ENCODE data around the gene CGA.

The CGA gene

DNA sequence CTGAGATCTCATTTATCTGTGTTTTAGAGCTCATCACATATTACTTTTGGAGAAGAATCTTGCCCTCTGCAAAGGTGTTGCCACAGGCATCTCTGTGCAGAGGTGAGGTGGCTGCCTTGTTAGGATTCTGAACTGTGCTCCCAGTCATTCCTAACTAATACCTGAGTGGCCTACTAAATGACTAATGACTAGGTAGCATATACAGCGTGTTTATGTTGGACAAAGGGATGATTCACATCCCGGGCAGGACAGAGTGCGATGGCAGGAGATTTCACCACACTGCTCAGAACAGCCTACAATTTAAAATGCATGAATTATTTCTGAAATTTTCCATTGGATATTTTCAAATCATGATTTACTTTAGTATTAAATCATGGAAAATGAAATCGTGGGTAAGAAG is 23.1 kb upstream of the CGA start:
- DNase-seq (ENCODE audit: low spot score): no peak
- no peak overlapping the region for H3K27ac ChIP-seq

DNA sequence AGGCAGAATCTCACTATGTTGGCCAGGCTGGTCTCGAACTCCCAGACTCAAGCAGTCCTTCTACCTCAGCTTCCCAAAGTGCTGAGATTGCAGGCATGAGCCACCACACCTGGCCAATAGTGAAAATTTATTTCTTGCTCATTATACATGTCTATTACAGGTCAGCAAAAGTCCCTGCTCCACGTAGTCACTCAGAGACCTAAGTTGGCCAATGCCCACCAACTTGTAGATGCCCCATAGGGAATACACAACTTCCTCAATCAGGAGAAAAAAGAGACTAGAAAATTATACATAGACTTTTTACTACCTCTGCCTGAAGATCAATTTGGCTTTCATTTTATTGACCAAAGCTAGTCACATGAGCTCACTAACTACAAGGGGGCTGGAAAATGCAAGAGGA is 22.0 kb upstream of the CGA start:
- TF ChIP-seq, protein P1, sequence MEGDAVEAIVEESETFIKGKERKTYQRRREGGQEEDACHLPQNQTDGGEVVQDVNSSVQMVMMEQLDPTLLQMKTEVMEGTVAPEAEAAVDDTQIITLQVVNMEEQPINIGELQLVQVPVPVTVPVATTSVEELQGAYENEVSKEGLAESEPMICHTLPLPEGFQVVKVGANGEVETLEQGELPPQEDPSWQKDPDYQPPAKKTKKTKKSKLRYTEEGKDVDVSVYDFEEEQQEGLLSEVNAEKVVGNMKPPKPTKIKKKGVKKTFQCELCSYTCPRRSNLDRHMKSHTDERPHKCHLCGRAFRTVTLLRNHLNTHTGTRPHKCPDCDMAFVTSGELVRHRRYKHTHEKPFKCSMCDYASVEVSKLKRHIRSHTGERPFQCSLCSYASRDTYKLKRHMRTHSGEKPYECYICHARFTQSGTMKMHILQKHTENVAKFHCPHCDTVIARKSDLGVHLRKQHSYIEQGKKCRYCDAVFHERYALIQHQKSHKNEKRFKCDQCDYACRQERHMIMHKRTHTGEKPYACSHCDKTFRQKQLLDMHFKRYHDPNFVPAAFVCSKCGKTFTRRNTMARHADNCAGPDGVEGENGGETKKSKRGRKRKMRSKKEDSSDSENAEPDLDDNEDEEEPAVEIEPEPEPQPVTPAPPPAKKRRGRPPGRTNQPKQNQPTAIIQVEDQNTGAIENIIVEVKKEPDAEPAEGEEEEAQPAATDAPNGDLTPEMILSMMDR (IDR thresholded peaks at IDR 0.05): no peak
- no peak overlapping the region for H3K27ac ChIP-seq
- DNase-seq (ENCODE audit: low spot score): no peak
- H3K4me3 ChIP-seq: no peak overlapping the region

More for the DNA sequence above, 23.1 kb upstream of the CGA start:
- H3K4me3 ChIP-seq: no peak overlapping the region
- TF ChIP-seq, protein P1 (IDR thresholded peaks at IDR 0.05): no peak

GRCh38 chr6:87115402-87116135 is 20.7 kb upstream of the CGA start:
- no peak overlapping the region for H3K4me3 ChIP-seq
- H3K27ac ChIP-seq: no peak overlapping the region
- DNase-seq (ENCODE audit: low spot score): no peak
- TF ChIP-seq, protein P1 (IDR thresholded peaks at IDR 0.05): no peak

- no peak overlapping the region for H3K27ac ChIP-seq
- DNase-seq (ENCODE audit: low spot score): no peak
- TF ChIP-seq, protein P1 (IDR thresholded peaks at IDR 0.05): no peak
Observed at GRCh38 chr6:87110636-87111035, 15.7 kb upstream of the CGA start.

DNA sequence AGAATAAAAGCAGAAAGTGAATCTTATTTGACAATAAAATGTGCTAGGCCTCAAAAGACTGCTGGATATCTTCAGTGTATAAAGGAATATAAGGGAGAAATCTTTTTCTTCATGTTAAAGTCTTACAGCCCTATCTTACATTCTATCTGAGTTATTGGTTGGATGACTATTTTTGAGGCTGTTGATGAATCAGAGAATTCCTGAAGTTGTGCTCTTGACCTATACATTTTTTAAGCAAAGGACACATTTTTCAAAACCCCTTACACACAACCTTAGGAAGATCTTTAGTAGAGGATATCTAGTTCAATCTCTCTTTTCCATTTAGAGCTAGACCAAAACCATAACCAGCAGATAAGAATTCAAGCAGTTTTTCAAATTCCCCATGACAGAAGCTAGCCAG is 10.9 kb upstream of the CGA start:
- H3K4me3 ChIP-seq: no peak overlapping the region
- TF ChIP-seq, protein P1 (IDR thresholded peaks at IDR 0.05): no peak
- DNase-seq (ENCODE audit: low spot score): no peak
- H3K27ac ChIP-seq: no peak overlapping the region

More at GRCh38 chr6:87110636-87111035, 15.7 kb upstream of the CGA start:
- no peak overlapping the region for H3K4me3 ChIP-seq

DNA sequence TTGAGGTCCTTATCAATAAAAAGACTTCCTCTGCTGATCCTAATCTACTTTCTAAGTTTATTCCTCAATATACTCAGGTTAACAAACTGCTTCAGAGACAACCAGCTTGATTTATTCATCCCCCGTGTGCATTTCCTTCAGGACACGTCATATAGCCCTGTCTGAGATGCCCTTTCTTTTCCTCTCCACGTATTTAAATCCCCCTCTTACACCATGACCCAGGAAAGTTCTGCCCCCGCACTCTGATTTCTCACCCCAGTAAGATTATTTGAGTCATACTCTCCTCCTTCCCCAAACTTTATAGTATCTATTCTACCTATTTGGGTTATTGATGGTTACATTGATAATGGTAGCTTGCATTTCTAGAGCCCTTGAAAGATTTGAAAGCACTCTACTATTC is 9.8 kb upstream of the CGA start:
- TF ChIP-seq, protein P1 (IDR thresholded peaks at IDR 0.05): no peak
- Histone ChIP-seq H3K27ac (no peak overlapping the region), H3K4me3 (no peak overlapping the region)
- no peak for DNase-seq (ENCODE audit: low spot score)

DNA sequence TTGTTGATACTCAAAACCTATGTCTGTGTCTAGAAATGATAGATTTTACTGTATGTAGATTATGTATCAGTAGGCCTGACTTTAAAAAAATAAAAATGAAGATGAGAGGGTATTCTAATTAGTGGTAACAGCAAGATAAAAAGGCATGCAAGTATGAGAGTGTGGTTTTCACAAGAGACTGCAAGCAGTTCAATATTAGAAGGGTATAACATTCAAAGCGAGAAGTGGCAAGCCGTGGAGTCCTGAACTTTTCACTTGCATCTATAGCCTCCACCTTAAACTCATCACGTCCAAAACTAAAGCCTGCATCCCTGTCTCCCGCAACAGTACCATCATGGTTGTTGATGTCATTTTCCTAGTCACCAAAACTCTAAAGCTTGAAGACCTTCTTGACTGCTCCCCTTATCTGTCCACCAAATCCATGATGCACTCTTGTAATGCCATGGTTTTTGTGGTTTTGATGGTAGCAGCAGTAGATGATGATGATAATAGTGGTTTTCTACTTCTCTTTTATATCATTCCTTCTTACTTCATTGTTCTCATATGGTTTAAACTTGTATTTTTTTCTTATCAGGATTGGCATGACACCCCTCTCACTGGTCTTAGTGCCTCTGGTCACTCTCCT is 9.2 kb upstream of the CGA start:
- TF ChIP-seq, protein P1 (IDR thresholded peaks at IDR 0.05): no peak
- Histone ChIP-seq H3K27ac (no peak overlapping the region), H3K4me3 (no peak overlapping the region)
- no peak for DNase-seq (ENCODE audit: low spot score)
